ENCODE measurements around the gene GUCY2C. TPM values are rescaled to one million over a fixed set of nuclear protein-coding genes. Genes with fewer than 3 reads are reported as not detected.

GUCY2C gene
- total RNA-seq, 1 experiment from 2014 or later = 1.9 TPM

DNA sequence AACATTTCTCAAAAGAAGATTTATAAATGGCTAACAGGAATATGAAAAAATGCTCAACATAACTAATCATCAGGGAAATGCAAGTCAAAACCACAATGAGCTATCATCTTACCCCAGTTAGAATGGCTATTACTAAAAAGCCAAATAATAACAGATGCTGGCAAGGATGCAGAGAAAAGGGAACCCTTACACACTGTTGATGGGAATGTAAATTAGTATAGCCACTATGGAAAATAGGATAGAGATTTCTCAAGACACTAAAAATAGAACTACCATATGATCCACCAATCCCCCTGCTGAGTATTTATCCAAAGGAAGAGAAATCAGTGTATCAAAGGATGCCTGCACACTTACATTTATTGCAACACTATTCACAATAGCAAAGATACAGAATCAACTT, 58.3 kb downstream of the GUCY2C start:
- Histone ChIP-seq H3K23me2 (ENCODE audit: insufficient read length, low read depth, low read length, poor library complexity, severe bottlenecking) (no peaks in the 10 kb centered on the region), H4K20me1 (ENCODE audit: control insufficient read depth, insufficient read depth, insufficient read length) (no peaks in the 10 kb centered on the region), H2AK5ac (ENCODE audit: insufficient read length, low read length) (no peak overlapping the region), H3K4me1 (ENCODE audit: insufficient read depth, low read length) (peaks cover 2% of the 10 kb centered on the region; the same call in 1 of the 2 replicates), H3K23ac (ENCODE audit: insufficient read length, low read depth, low read length) (no peak overlapping the region), H3K18ac (ENCODE audit: insufficient read length, low read depth, low read length) (no peak overlapping the region), H2AFZ (ENCODE audit: low read length) (no peak overlapping the region), H3K79me1 (ENCODE audit: insufficient read depth, low read depth, low read length, poor library complexity, severe bottlenecking) (no peaks in the 10 kb centered on the region), H3K27me3 (ENCODE audit: insufficient read depth, low read length) (no peaks in the 10 kb centered on the region), H3K27ac (ENCODE audit: insufficient read length, low read depth, low read length) (no peak overlapping the region), H3K14ac (ENCODE audit: insufficient read depth, low read length) (no peak overlapping the region), H4K5ac (ENCODE audit: insufficient read length, low read depth, low read length) (no peak overlapping the region), H2BK5ac (ENCODE audit: insufficient read length, low read length) (no peak overlapping the region), H3K56ac (ENCODE audit: insufficient read length, low read depth, low read length) (no peak overlapping the region), H3K79me2 (ENCODE audit: insufficient read depth, low read length) (no peaks in the 10 kb centered on the region), H2BK15ac (ENCODE audit: low read depth, low read length) (no peak overlapping the region), H3K4me2 (ENCODE audit: insufficient read depth, insufficient read length, low read length) (no peak overlapping the region), H4K8ac (replicated peaks; ENCODE audit: insufficient read length, low read depth, low read length) (no peak overlapping the region), H2BK120ac (ENCODE audit: low read depth, low read length, poor library complexity, severe bottlenecking) (no peak overlapping the region), H3K4ac (ENCODE audit: low read depth, low read length) (no peak overlapping the region), H3T11ph (ENCODE audit: low read length) (no peak overlapping the region), H2BK12ac (ENCODE audit: insufficient read length, low read depth, low read length) (no peak overlapping the region), H2BK20ac (ENCODE audit: low read depth, low read length, poor library complexity, severe bottlenecking) (no peak overlapping the region), H3K9ac (ENCODE audit: extremely low read depth, insufficient read length, low read length) (no peak overlapping the region), H3K9me3 (ENCODE audit: control insufficient read depth, low read depth, low read length) (no peaks in the 10 kb centered on the region), H4K91ac (ENCODE audit: insufficient read length, low read depth, low read length) (no peak overlapping the region)
- H3K9me3 Mint-ChIP-seq = peaks cover 20 to 21% of the 10 kb centered on the region in 2 experiments
- no peak for DNase-seq
- no peak overlapping the region for H3K27ac Mint-ChIP-seq
- no peak for TF ChIP-seq CTCF (conservative IDR thresholded peaks at IDR 0.05)
- peaks cover 13 to 19% (median 16%) of the 10 kb centered on the region in 3 experiments for H3K36me3 Mint-ChIP-seq (ENCODE audit: insufficient read depth in 1 of 3, low read depth in 3 of 3)
- H3K27me3 Mint-ChIP-seq (ENCODE audit: low read depth) = no peaks in the 10 kb centered on the region; the same call in 1 of the 2 replicates
- H3K4me3 Mint-ChIP-seq = no peak overlapping the region
- peaks cover 3 to 12% of the 10 kb centered on the region in 2 experiments; a peak in 3 of 4 replicates for H3K4me1 Mint-ChIP-seq

Measured in H9 (cell line).